A549 treated with AZD9567 at 1 μM for 4 hours (cell line): ENCODE results near the gene MTHFR. TPM values are rescaled to one million over a fixed set of nuclear protein-coding genes. Genes with fewer than 3 reads are reported as not detected.

Experiments
- total RNA-seq: library from RNA; stranded (reverse); fragments of 200-300 nt; extraction: Qiagen RNA extraction; gene quantifications from 5 replicates; pipeline ENCODE4 v1.2.3, GENCODE V29; 2022; ENCODE audit not compliant: insufficient read depth

Gene MTHFR
- total RNA-seq: 2.7 to 5.1 TPM (median 4.3 TPM) in 5 replicates

GRCh38 chr1:11805422-11806306 lies at the start of gene MTHFR, which contains the start of gene CLCN6:
Gene MTHFR (minus strand): TSS chr1:11805964. CDS start chr1:11803116, 2,848 bp downstream.
Gene CLCN6 (plus strand): TSS chr1:11806191. CDS start chr1:11806263, 72 bp downstream.

GRCh38 chr1:11847667-11848372 lies 42.1 kb upstream of the MTHFR start, which contains the start of gene NPPA:
Gene NPPA (minus strand): TSS chr1:11847783. CDS start chr1:11847684, 99 bp downstream.

GRCh38 chr1:11761988-11762406 lies 43.8 kb downstream of the MTHFR start, which contains the start of gene C1orf167:
Gene C1orf167 (plus strand): TSS chr1:11762193. CDS start chr1:11764401, 2,208 bp downstream.

GRCh38 chr1:11735854-11736745 lies 69.7 kb downstream of the MTHFR start, which contains the start of gene AGTRAP:
Gene AGTRAP (plus strand): TSS chr1:11736136. CDS start chr1:11736209, 73 bp downstream.

Other genes starting within 250 kb of the MTHFR start
- 4.0 to 10.5 TPM (median 9.1 TPM) in 5 replicates for gene FBXO2, start 151.5 kb downstream of the MTHFR start, total RNA-seq
- 16.3 to 17.8 TPM (median 17.3 TPM) in 5 replicates for gene FBXO44, start 151.1 kb downstream of the MTHFR start, total RNA-seq
- gene FBXO6, start 141.8 kb downstream of the MTHFR start, total RNA-seq: 5.9 to 8.5 TPM (median 8.1 TPM) in 5 replicates
- gene MAD2L2, start 124.8 kb downstream of the MTHFR start, total RNA-seq: 31.7 to 56.2 TPM (median 50.5 TPM) in 5 replicates
- gene DRAXIN, start 114.3 kb downstream of the MTHFR start, total RNA-seq: 0.03 to 0.34 TPM (median 0.06 TPM) in 5 replicates
- 59.3 to 104 TPM (median 97.8 TPM) in 5 replicates for gene AGTRAP, start 69.8 kb downstream of the MTHFR start, total RNA-seq
- not detected in 5 replicates for gene C1orf167, start 43.8 kb downstream of the MTHFR start, total RNA-seq
- 3.8 to 6.3 TPM (median 5.6 TPM) in 5 replicates for gene CLCN6, start 227 bp upstream of the MTHFR start, total RNA-seq
- gene NPPA, start 41.8 kb upstream of the MTHFR start, total RNA-seq: not detected in 5 replicates
- gene NPPB, start 53.0 kb upstream of the MTHFR start, total RNA-seq: 0.13 to 0.39 TPM in 2 of 5 replicates, not detected in the others
- 37.6 to 48.8 TPM (median 47.3 TPM) in 5 replicates for gene KIAA2013, start 120.5 kb upstream of the MTHFR start, total RNA-seq
- gene PLOD1, start 128.8 kb upstream of the MTHFR start, total RNA-seq: 62.9 to 82.2 TPM (median 81.5 TPM) in 5 replicates
- 31.7 to 41.6 TPM (median 32.9 TPM) in 5 replicates for gene MFN2, start 174.5 kb upstream of the MTHFR start, total RNA-seq
- gene MIIP, start 213.5 kb upstream of the MTHFR start, total RNA-seq: 14.5 to 18.1 TPM (median 15.6 TPM) in 5 replicates